SU-DHL-6 (cell line): ENCODE results near the gene CTNNA2.

Experiments used
- H2AFZ ChIP-seq: fragments of 200-600 bp; sonication (generic); 2 replicates; pipeline ENCODE4 v1.6.1; 2014; ENCODE audit warnings: low read depth, mild to moderate bottlenecking, moderate library complexity, mixed read lengths, antibody characterized with exemption, low read length; ENCODE audit not compliant: severe bottlenecking
- H3F3A ChIP-seq: fragments of 200-600 bp; shearing (Covaris generic); 2 replicates; pipeline ENCODE4 v1.6.0; 2016; ENCODE audit warnings: antibody characterized with exemption, mild to moderate bottlenecking; ENCODE audit not compliant: insufficient read depth
- H3K27ac ChIP-seq: fragments of 200-600 bp; sonication (generic); 2 replicates; pipeline ENCODE4 v1.5.1; 2016; ENCODE audit warnings: low read depth, mild to moderate bottlenecking, low read length, moderate library complexity, mixed read lengths
- H3K27me3 ChIP-seq: fragments of 200-600 bp; sonication (generic), shearing (Covaris generic); 2 replicates; pipeline ENCODE4 v1.6.0; 2014; ENCODE audit warnings: mild to moderate bottlenecking, low read length
- H3K36me3 ChIP-seq: fragments of 200-600 bp; sonication (generic); 2 replicates; pipeline ENCODE4 v1.6.1; 2014; ENCODE audit warnings: mild to moderate bottlenecking, low read length, mixed read lengths
- H3K4me2 ChIP-seq: fragments of 300-600, 200-600 bp; shearing (Covaris generic), sonication (generic); 2 replicates; pipeline ENCODE4 v1.6.0; 2014; ENCODE audit warnings: low read length, low read depth, mild to moderate bottlenecking; ENCODE audit not compliant: poor library complexity, severe bottlenecking
- H3K4me3 ChIP-seq: fragments of 200-600 bp; sonication (generic); 2 replicates; pipeline ENCODE4 v1.5.1; 2014; ENCODE audit warnings: antibody characterized with exemption, low read length, mild to moderate bottlenecking, mixed read lengths; ENCODE audit not compliant: insufficient read depth, poor library complexity, severe bottlenecking
- H3K79me2 ChIP-seq: fragments of 200-600 bp; sonication (generic); 2 replicates; pipeline ENCODE4 v1.6.1; 2014; ENCODE audit warnings: mild to moderate bottlenecking, low read length, moderate library complexity; ENCODE audit not compliant: insufficient read depth
- H3K9ac ChIP-seq: fragments of 200-600 bp; sonication (generic); 2 replicates; pipeline ENCODE4 v1.7.0; 2014; ENCODE audit warnings: mild to moderate bottlenecking, low read length
- H3K9me2 ChIP-seq: fragments of 200-600 bp; sonication (generic); replicated peaks from 2 replicates; pipeline ENCODE4 v1.6.1; 2014; ENCODE audit warnings: low read length; ENCODE audit not compliant: insufficient read depth
- H3K9me3 ChIP-seq: fragments of 200-600 bp; sonication (generic); 2 replicates; pipeline ENCODE4 v1.6.1; 2014; ENCODE audit warnings: low read length, mixed read lengths; ENCODE audit not compliant: insufficient read depth
- H4K20me1 ChIP-seq: fragments of 200-600 bp; sonication (generic); 2 replicates; pipeline ENCODE4 v1.6.1; 2014; ENCODE audit warnings: low read depth, mild to moderate bottlenecking, antibody characterized with exemption, low read length, moderate library complexity, mixed read lengths
- CTCF ChIP-seq: fragments of 200-600 bp; sonication (generic); IDR thresholded peaks from one replicate; pipeline ENCODE4 v1.5.1; 2017; ENCODE audit warnings: antibody characterized with exemption, mild to moderate bottlenecking, low read length, moderate library complexity; ENCODE audit not compliant: insufficient read depth, poor library complexity, severe bottlenecking
- EZH2phosphoT487 ChIP-seq: fragments of 200-600 bp; sonication (generic), shearing (Covaris generic); conservative IDR thresholded peaks from 2 replicates; pipeline ENCODE4 v1.6.1; 2018; ENCODE audit warnings: mild to moderate bottlenecking, antibody characterized with exemption, low read length, moderate library complexity, mixed read lengths

CTNNA2 gene

GRCh38 chr2:80153768-80154167, 640.9 kb downstream of the CTNNA2 start:
- no peak overlapping the region for H3K9ac ChIP-seq
- TF ChIP-seq CTCF (no peak), EZH2phosphoT487 (no peak)
- H3K9me3 ChIP-seq: no peaks in the 10 kb centered on the region
- H3K4me3 ChIP-seq: no peak overlapping the region
- H2AFZ ChIP-seq: no peak overlapping the region
- no peaks in the 10 kb centered on the region for H3K9me2 ChIP-seq
- H3K4me2 ChIP-seq: no peak overlapping the region
- H3K27me3 ChIP-seq: no peaks in the 10 kb centered on the region
- no peaks in the 10 kb centered on the region for H3K79me2 ChIP-seq
- H3K36me3 ChIP-seq: no peaks in the 10 kb centered on the region
- H3F3A ChIP-seq: no peaks in the 10 kb centered on the region
- H3K27ac ChIP-seq: no peak overlapping the region
- H4K20me1 ChIP-seq: no peaks in the 10 kb centered on the region

- Histone ChIP-seq H3K27ac (no peak overlapping the region), H2AFZ (no peak overlapping the region), H3K27me3 (no peaks in the 10 kb centered on the region)
These were observed 641.5 kb downstream of the CTNNA2 start for GRCh38 chr2:80154231-80154915.

GRCh38 chr2:80164375-80164774, 651.5 kb downstream of the CTNNA2 start:
- H3K9me2 ChIP-seq: no peaks in the 10 kb centered on the region
- no peak overlapping the region for H3K27ac ChIP-seq
- no peak overlapping the region for H3K9ac ChIP-seq
- no peak overlapping the region for H3K4me2 ChIP-seq
- H3K4me3 ChIP-seq: no peak overlapping the region
- no peak for TF ChIP-seq CTCF
- no peaks in the 10 kb centered on the region for H4K20me1 ChIP-seq
- no peaks in the 10 kb centered on the region for H3K79me2 ChIP-seq
- no peaks in the 10 kb centered on the region for H3F3A ChIP-seq
- H3K36me3 ChIP-seq: no peaks in the 10 kb centered on the region
- H2AFZ ChIP-seq: no peak overlapping the region
- H3K27me3 ChIP-seq: no peaks in the 10 kb centered on the region
- no peaks in the 10 kb centered on the region for H3K9me3 ChIP-seq

More at GRCh38 chr2:80154231-80154915, 641.5 kb downstream of the CTNNA2 start:
- H3K9me3 ChIP-seq: no peaks in the 10 kb centered on the region
- TF ChIP-seq CTCF: no peak
- TF ChIP-seq EZH2phosphoT487: no peak
- no peaks in the 10 kb centered on the region for H3K79me2 ChIP-seq
- H3K4me3 ChIP-seq: no peak overlapping the region
- H4K20me1 ChIP-seq: no peaks in the 10 kb centered on the region
- H3K36me3 ChIP-seq: no peaks in the 10 kb centered on the region
- H3K9ac ChIP-seq: no peak overlapping the region
- no peak overlapping the region for H3K4me2 ChIP-seq
- H3F3A ChIP-seq: no peaks in the 10 kb centered on the region
- H3K9me2 ChIP-seq: no peaks in the 10 kb centered on the region
